ENCODE results near the gene PGP. TPM values are rescaled to one million over a fixed set of nuclear protein-coding genes. Genes with fewer than 3 reads are reported as not detected.

The PGP gene
- total and polyA plus RNA-seq, 4 donors: 3.4 to 9.9 (median 6.3) TPM

DNA sequence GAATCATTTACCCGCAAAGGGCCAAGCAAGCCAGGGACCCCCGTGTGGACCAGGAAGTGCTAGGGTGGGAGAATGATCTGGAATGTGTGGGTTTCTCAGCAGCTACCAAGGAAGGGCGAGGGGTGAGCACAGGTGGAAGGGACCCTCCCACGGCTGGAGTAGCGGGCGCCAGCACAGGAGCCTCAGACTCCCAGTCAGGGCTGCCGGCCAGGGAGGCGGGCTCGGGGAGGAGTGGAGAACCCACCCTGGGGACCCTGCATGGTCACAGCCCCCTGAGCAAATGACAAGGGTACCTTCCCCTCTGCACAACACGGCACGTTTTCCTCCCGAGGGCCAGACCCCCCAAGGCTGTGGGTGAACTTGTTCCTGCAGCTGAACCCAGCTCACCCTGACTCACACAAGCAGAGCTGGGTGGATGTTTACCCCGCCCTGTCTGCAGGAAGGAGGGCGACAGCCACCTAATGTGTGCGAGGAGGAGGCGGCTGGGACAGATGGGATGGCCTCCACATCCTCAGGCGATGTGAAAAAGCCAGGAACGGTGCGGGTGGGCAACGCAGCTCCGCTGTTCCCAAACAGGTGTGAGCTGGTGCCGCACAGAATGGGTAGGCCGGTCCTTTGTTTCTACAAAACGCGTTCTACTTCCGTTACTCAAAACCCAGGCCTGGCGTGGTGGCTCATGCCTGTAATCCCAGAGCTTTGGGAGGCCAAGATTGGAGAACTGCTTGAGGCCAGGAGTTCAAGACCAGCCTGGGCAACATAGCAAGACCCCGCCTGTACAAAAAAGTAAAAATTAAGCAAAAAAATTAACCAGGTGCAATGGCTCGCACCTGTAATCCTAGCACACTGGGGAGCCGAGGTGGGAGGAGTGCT, 30.5 kb upstream of the PGP start:
- no peaks in the 10 kb centered on the region for H3K27me3 ChIP-seq (ENCODE audit: control insufficient read depth in 4 of 4, insufficient read depth in 4 of 4, low read length in 3 of 4)
- H3K27ac ChIP-seq (ENCODE audit: low read depth in 1 of 2, low read length in 2 of 2): no peak overlapping the region
- no peak overlapping the region for H3K4me3 ChIP-seq (ENCODE audit: low read depth in 1 of 3, low read length in 3 of 3)
- no peak overlapping the region for H3K9ac ChIP-seq (ENCODE audit: low read depth in 1 of 2, low read length in 2 of 2)
- H3K9me3 ChIP-seq (ENCODE audit: control insufficient read depth in 4 of 4, low read length in 3 of 4): no peaks in the 10 kb centered on the region
- TF ChIP-seq FOXA2 (IDR thresholded peaks at IDR 0.05): no peak
- TF ChIP-seq, protein P1, sequence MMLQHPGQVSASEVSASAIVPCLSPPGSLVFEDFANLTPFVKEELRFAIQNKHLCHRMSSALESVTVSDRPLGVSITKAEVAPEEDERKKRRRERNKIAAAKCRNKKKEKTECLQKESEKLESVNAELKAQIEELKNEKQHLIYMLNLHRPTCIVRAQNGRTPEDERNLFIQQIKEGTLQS (IDR thresholded peaks at IDR 0.05): no peak
- no peak for TF ChIP-seq ZBTB33 (IDR thresholded peaks at IDR 0.05)
- no peak for TF ChIP-seq GABPA (IDR thresholded peaks at IDR 0.05 in 1 of 2, conservative IDR thresholded peaks at IDR 0.05 in 1 of 2)
- H3K4me1 ChIP-seq (ENCODE audit: control insufficient read depth in 4 of 4, insufficient read depth in 4 of 4, low read length in 3 of 4): peaks cover under 1 to 13% (median 8%) of the 10 kb centered on the region in 4 donors
- no peak for DNase-seq (ENCODE audit: low spot score)
- peaks cover 13 to 46% (median 32%) of the 10 kb centered on the region in 4 donors for H3K36me3 ChIP-seq (ENCODE audit: control insufficient read depth in 4 of 4, insufficient read depth in 3 of 4, low read depth in 1 of 4, low read length in 3 of 4)
- 97% methylated on average over 30 of the region's 30 CpGs for WGBS

DNA sequence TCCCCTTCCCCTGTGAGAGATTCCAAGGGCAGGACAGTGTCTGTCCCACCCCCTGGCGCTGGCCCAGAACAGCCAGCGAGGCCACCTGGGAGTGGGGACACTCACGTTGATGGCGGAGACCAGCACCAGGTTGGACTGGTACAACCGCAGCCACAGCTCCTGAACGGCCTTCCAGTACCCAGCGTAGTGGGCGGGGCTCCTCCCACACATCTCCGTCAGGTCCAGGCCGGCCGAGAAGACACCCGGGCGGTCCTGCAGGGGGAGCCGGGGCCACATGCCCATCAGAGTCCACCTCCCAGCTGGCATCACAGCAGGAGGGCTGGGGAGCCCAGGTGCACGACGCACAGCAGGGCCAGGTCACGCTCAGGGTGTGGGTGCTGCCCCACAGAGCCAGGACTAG, 29.7 kb upstream of the PGP start:
- no peak for DNase-seq (ENCODE audit: low spot score)

DNA sequence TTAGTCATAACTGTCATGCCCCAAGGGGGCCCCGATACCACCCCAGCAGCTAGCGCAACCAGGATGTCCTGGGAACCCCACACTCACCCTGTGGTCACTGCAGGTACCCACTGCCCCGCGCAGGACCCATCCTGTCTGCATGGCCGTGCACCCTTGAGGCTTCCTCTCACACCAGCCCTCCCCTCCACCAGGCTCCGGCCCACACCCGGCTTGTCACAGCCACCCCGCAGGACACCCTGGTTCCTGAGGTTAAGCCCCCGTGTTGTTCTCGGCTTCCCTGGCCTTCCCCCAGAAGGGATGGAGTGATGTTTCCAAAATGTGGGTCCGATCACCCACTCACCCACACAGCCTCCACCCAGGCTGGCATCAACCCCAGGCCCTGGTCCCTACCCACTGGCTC, 29.1 kb upstream of the PGP start:
- no peaks in the 10 kb centered on the region for H3K27me3 ChIP-seq (ENCODE audit: control insufficient read depth in 4 of 4, insufficient read depth in 4 of 4, low read length in 3 of 4)
- no peak for TF ChIP-seq RAD21 (IDR thresholded peaks at IDR 0.05)
- no peak for TF ChIP-seq JUND (IDR thresholded peaks at IDR 0.05)
- TF ChIP-seq, protein P2, sequence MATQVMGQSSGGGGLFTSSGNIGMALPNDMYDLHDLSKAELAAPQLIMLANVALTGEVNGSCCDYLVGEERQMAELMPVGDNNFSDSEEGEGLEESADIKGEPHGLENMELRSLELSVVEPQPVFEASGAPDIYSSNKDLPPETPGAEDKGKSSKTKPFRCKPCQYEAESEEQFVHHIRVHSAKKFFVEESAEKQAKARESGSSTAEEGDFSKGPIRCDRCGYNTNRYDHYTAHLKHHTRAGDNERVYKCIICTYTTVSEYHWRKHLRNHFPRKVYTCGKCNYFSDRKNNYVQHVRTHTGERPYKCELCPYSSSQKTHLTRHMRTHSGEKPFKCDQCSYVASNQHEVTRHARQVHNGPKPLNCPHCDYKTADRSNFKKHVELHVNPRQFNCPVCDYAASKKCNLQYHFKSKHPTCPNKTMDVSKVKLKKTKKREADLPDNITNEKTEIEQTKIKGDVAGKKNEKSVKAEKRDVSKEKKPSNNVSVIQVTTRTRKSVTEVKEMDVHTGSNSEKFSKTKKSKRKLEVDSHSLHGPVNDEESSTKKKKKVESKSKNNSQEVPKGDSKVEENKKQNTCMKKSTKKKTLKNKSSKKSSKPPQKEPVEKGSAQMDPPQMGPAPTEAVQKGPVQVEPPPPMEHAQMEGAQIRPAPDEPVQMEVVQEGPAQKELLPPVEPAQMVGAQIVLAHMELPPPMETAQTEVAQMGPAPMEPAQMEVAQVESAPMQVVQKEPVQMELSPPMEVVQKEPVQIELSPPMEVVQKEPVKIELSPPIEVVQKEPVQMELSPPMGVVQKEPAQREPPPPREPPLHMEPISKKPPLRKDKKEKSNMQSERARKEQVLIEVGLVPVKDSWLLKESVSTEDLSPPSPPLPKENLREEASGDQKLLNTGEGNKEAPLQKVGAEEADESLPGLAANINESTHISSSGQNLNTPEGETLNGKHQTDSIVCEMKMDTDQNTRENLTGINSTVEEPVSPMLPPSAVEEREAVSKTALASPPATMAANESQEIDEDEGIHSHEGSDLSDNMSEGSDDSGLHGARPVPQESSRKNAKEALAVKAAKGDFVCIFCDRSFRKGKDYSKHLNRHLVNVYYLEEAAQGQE (IDR thresholded peaks at IDR 0.05): no peak
- no peak for TF ChIP-seq FOXA2 (IDR thresholded peaks at IDR 0.05)
- no peak for TF ChIP-seq MAX (IDR thresholded peaks at IDR 0.05)
- no peak for TF ChIP-seq HNF4G (IDR thresholded peaks at IDR 0.05)
- H3K36me3 ChIP-seq (ENCODE audit: control insufficient read depth in 4 of 4, insufficient read depth in 3 of 4, low read depth in 1 of 4, low read length in 3 of 4): peaks cover 13 to 52% (median 32%) of the 10 kb centered on the region in 4 donors
- 96% methylated on average over 11 of the region's 11 CpGs for WGBS
- no peaks in the 10 kb centered on the region for H3K9me3 ChIP-seq (ENCODE audit: control insufficient read depth in 4 of 4, low read length in 3 of 4)
- DNase-seq (ENCODE audit: low spot score): no peak
- no peak overlapping the region for H3K27ac ChIP-seq (ENCODE audit: low read depth in 1 of 2, low read length in 2 of 2)
- H3K4me1 ChIP-seq (ENCODE audit: control insufficient read depth in 4 of 4, insufficient read depth in 4 of 4, low read length in 3 of 4): peaks cover 0 to 4% (median 3%) of the 10 kb centered on the region in 4 donors
- no peak overlapping the region for H3K4me3 ChIP-seq (ENCODE audit: low read depth in 1 of 3, low read length in 3 of 3)
- H3K9ac ChIP-seq (ENCODE audit: low read depth in 1 of 2, low read length in 2 of 2): no peak overlapping the region

More for the DNA sequence above, 29.7 kb upstream of the PGP start:
- Histone ChIP-seq H3K4me3 (ENCODE audit: low read depth in 1 of 3, low read length in 3 of 3) (no peak overlapping the region), H3K9ac (ENCODE audit: low read depth in 1 of 2, low read length in 2 of 2) (no peak overlapping the region), H3K36me3 (ENCODE audit: control insufficient read depth in 4 of 4, insufficient read depth in 3 of 4, low read depth in 1 of 4, low read length in 3 of 4) (peaks cover 13 to 52% (median 32%) of the 10 kb centered on the region in 4 donors), H3K9me3 (ENCODE audit: control insufficient read depth in 4 of 4, low read length in 3 of 4) (no peaks in the 10 kb centered on the region), H3K27ac (ENCODE audit: low read depth in 1 of 2, low read length in 2 of 2) (no peak overlapping the region), H3K4me1 (ENCODE audit: control insufficient read depth in 4 of 4, insufficient read depth in 4 of 4, low read length in 3 of 4) (peaks cover 0 to 7% (median 6%) of the 10 kb centered on the region in 4 donors), H3K27me3 (ENCODE audit: control insufficient read depth in 4 of 4, insufficient read depth in 4 of 4, low read length in 3 of 4) (no peaks in the 10 kb centered on the region)
- WGBS: 88% methylated on average over 17 of the region's 17 CpGs
- no peak for TF ChIP-seq GABPA (IDR thresholded peaks at IDR 0.05 in 1 of 2, conservative IDR thresholded peaks at IDR 0.05 in 1 of 2)
- no peak for TF ChIP-seq RXRA (IDR thresholded peaks at IDR 0.05)
- TF ChIP-seq, protein P2 (IDR thresholded peaks at IDR 0.05): no peak
- TF ChIP-seq SP1 (IDR thresholded peaks at IDR 0.05): no peak
- TF ChIP-seq FOXA1 (IDR thresholded peaks at IDR 0.05): no peak
